Astrocyte (in vitro differentiated cells and primary cell): Measurements from ENCODE around the gene SCUBE1. TPM values are rescaled to one million over a fixed set of nuclear protein-coding genes. Genes with fewer than 3 reads are reported as not detected.

Experiments used
- DNase-seq: peaks from one replicate; pipeline ENCODE4 v3.0.0-alpha.2; 2010; ENCODE audit warnings: low read depth
- FAIRE-seq: peaks from 2 replicates; lab custom pipeline; 2011; peaks lifted over from hg19 to GRCh38; lab: Jason Lieb, UNC
- H2AFZ ChIP-seq: 2 replicates; pipeline ENCODE4 v1.6.0; 2012; ENCODE audit warnings: low read depth, low read length, inconsistent platforms
- H3K27ac ChIP-seq: 2 replicates; pipeline ENCODE4 v1.5.1; 2011; ENCODE audit warnings: low read depth, low read length, inconsistent platforms
- H3K27me3 ChIP-seq: 2 replicates; pipeline ENCODE4 v1.6.0; 2011; ENCODE audit warnings: low read length, inconsistent platforms; ENCODE audit not compliant: insufficient read depth
- H3K36me3 ChIP-seq: 2 replicates; pipeline ENCODE4 v1.5.1; 2011; ENCODE audit warnings: low read length, inconsistent platforms; ENCODE audit not compliant: insufficient read depth
- H3K4me1 ChIP-seq: 2 replicates; pipeline ENCODE4 v1.5.1; 2011; ENCODE audit warnings: low read length, inconsistent platforms; ENCODE audit not compliant: insufficient read depth
- H3K4me2 ChIP-seq: 2 replicates; pipeline ENCODE4 v1.6.0; 2012; ENCODE audit warnings: low read length, inconsistent platforms
- H3K4me3 ChIP-seq: 2 replicates; pipeline ENCODE4 v1.5.1; 2011; ENCODE audit warnings: low read depth, mild to moderate bottlenecking, low read length, inconsistent platforms; ENCODE audit not compliant: insufficient read depth
- H3K79me2 ChIP-seq: 2 replicates; pipeline ENCODE4 v1.6.0; 2012; ENCODE audit warnings: mild to moderate bottlenecking, low read length, inconsistent platforms; ENCODE audit not compliant: insufficient read depth
- H3K9ac ChIP-seq: 2 replicates; pipeline ENCODE4 v1.6.0; 2012; ENCODE audit warnings: mild to moderate bottlenecking, low read length, inconsistent platforms
- H3K9me3 ChIP-seq: 2 replicates; pipeline ENCODE4 v1.5.1; 2012; ENCODE audit warnings: low read depth, mild to moderate bottlenecking, low read length, inconsistent platforms; ENCODE audit not compliant: insufficient read depth
- H4K20me1 ChIP-seq: 2 replicates; pipeline ENCODE4 v1.6.0; 2012; ENCODE audit warnings: low read length, inconsistent platforms; ENCODE audit not compliant: insufficient read depth
- H3K27ac Mint-ChIP-seq: one replicate; pipeline ENCODE4 v1.8.0; 2021; ENCODE audit warnings: mild to moderate bottlenecking, mixed read lengths; ENCODE audit not compliant: unreplicated experiment
- H3K27me3 Mint-ChIP-seq: one replicate; pipeline ENCODE4 v1.8.0; 2021; ENCODE audit warnings: low read depth, mixed read lengths; ENCODE audit not compliant: unreplicated experiment
- H3K36me3 Mint-ChIP-seq: one replicate; pipeline ENCODE4 v1.8.0; 2021; ENCODE audit warnings: low read depth, mixed read lengths; ENCODE audit not compliant: unreplicated experiment
- H3K4me1 Mint-ChIP-seq: one replicate; pipeline ENCODE4 v1.8.0; 2021; ENCODE audit warnings: low read depth, mixed read lengths; ENCODE audit not compliant: unreplicated experiment
- H3K4me3 Mint-ChIP-seq: one replicate; pipeline ENCODE4 v1.8.0; 2021; ENCODE audit warnings: mild to moderate bottlenecking, moderate library complexity, mixed read lengths; ENCODE audit not compliant: unreplicated experiment
- H3K9me3 Mint-ChIP-seq: one replicate; pipeline ENCODE4 v1.8.0; 2021; ENCODE audit warnings: mild to moderate bottlenecking, mixed read lengths; ENCODE audit not compliant: unreplicated experiment
- CTCF ChIP-seq: IDR thresholded peaks from 2 replicates; pipeline ENCODE4 v1.5.1; 2011; ENCODE audit warnings: low read depth, mild to moderate bottlenecking, inconsistent platforms, low read length, moderate library complexity; ENCODE audit not compliant: insufficient read depth
- EZH2 ChIP-seq: IDR thresholded peaks from 2 replicates; pipeline ENCODE4 v1.6.1; 2012; ENCODE audit warnings: mild to moderate bottlenecking, low read length, inconsistent platforms; ENCODE audit not compliant: insufficient read depth
- total RNA-seq: library from RNA; stranded (reverse); gene quantifications from 2 replicates; pipeline ENCODE4 v1.2.1, GENCODE V29; 2021

SCUBE1 gene
- total RNA-seq, 1 donor from 2014 or later, result 0.07 TPM

GRCh38 chr22:43217285-43218030, 125.7 kb downstream of the SCUBE1 start:
- peak overlapping the region; percentile 47 for H3K27ac Mint-ChIP-seq
- H3K27ac ChIP-seq, result no peak overlapping the region
- H3K27me3 ChIP-seq, result peaks cover 2% of the 10 kb centered on the region
- no peaks in the 10 kb centered on the region for H3K4me1 ChIP-seq
- no peaks in the 10 kb centered on the region for H3K9me3 ChIP-seq
- peaks cover 3% of the 10 kb centered on the region for H3K9me3 Mint-ChIP-seq
- no peak overlapping the region for H3K4me3 Mint-ChIP-seq
- H3K36me3 ChIP-seq, result no peaks in the 10 kb centered on the region
- no peak overlapping the region for H3K4me2 ChIP-seq
- no peak overlapping the region for H3K4me3 ChIP-seq
- H3K9ac ChIP-seq, result no peak overlapping the region
- peaks cover 29% of the 10 kb centered on the region for H3K27me3 Mint-ChIP-seq
- FAIRE-seq (no peak), DNase-seq (no peak)
- H3K4me1 Mint-ChIP-seq, result no peaks in the 10 kb centered on the region
- TF ChIP-seq CTCF, result no peak
- no peak for TF ChIP-seq EZH2
- H3K79me2 ChIP-seq, result no peaks in the 10 kb centered on the region
- H2AFZ ChIP-seq, result no peak overlapping the region
- H4K20me1 ChIP-seq, result no peaks in the 10 kb centered on the region
- H3K36me3 Mint-ChIP-seq, result no peaks in the 10 kb centered on the region

- Mint-ChIP-seq H3K4me3 (no peak overlapping the region), H3K27me3 (peaks cover 29% of the 10 kb centered on the region), H3K36me3 (no peaks in the 10 kb centered on the region), H3K4me1 (no peaks in the 10 kb centered on the region), H3K27ac (no peak overlapping the region), H3K9me3 (peaks cover 3% of the 10 kb centered on the region)
- FAIRE-seq, result no peak
- Histone ChIP-seq H3K4me3 (no peak overlapping the region), H2AFZ (no peak overlapping the region), H3K36me3 (no peaks in the 10 kb centered on the region), H3K9ac (no peak overlapping the region), H3K9me3 (no peaks in the 10 kb centered on the region), H4K20me1 (no peaks in the 10 kb centered on the region), H3K27ac (no peak overlapping the region), H3K79me2 (no peaks in the 10 kb centered on the region), H3K4me2 (no peak overlapping the region), H3K27me3 (peaks cover 2% of the 10 kb centered on the region), H3K4me1 (no peaks in the 10 kb centered on the region)
- TF ChIP-seq CTCF (no peak), EZH2 (no peak)
- no peak for DNase-seq
These were observed 126.4 kb downstream of the SCUBE1 start for GRCh38 chr22:43216738-43217137.

- DNase-seq (no peak), FAIRE-seq (no peak)
- no peak overlapping the region for H2AFZ ChIP-seq
- H3K4me1 ChIP-seq, result no peaks in the 10 kb centered on the region
- H3K27ac Mint-ChIP-seq, result no peak overlapping the region
- TF ChIP-seq EZH2 (no peak), CTCF (no peak)
- H3K9me3 Mint-ChIP-seq, result peaks cover under 1% of the 10 kb centered on the region
- H3K27me3 ChIP-seq, result peaks cover 2% of the 10 kb centered on the region
- no peak overlapping the region for H3K9ac ChIP-seq
- no peaks in the 10 kb centered on the region for H3K79me2 ChIP-seq
- no peaks in the 10 kb centered on the region for H4K20me1 ChIP-seq
- no peaks in the 10 kb centered on the region for H3K36me3 Mint-ChIP-seq
- no peak overlapping the region for H3K4me3 ChIP-seq
- no peak overlapping the region for H3K4me2 ChIP-seq
- no peaks in the 10 kb centered on the region for H3K4me1 Mint-ChIP-seq
- no peaks in the 10 kb centered on the region for H3K9me3 ChIP-seq
- H3K4me3 Mint-ChIP-seq, result no peak overlapping the region
- H3K27me3 Mint-ChIP-seq, result peaks cover 23% of the 10 kb centered on the region
- H3K27ac ChIP-seq, result no peak overlapping the region
- H3K36me3 ChIP-seq, result no peaks in the 10 kb centered on the region
These were observed 129.2 kb downstream of the SCUBE1 start for GRCh38 chr22:43213962-43214361.
